Measurements from ENCODE around the gene ODC1. TPM values are rescaled to one million over a fixed set of nuclear protein-coding genes. Genes with fewer than 3 reads are reported as not detected.
A peak's percentile ranks its signal among the peaks of the same experiment; 100 is the strongest.

Gene ODC1
- polyA plus RNA-seq, 1 of the 3 experiments (the other 2 are of a cell fraction), result 253 TPM

DNA sequence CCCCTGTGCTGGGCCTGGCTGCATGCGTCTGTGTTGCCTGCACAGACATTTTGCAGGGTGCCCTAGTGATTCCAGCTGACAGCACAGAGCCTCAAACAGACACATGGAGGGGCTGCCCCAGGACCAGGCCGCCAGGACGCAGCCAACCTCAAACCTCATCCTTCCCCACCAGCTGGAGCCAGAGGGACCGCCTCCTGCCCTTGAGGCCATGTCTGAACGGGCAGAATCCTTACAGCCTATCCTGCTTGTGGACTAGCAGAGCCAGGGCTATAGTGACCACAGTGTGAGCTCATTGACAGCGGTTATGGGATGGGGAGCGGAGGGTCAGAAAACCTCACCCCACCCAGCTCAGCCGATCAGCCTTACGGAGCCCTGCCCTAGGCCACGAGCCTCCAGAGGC, 22.4 kb downstream of the ODC1 start:
- WGBS (ENCODE audit: low lambda C conversion rate), result 96% methylated on average over 9 of the region's 10 CpGs
- Histone ChIP-seq H3K9me2 (no peaks in the 10 kb centered on the region), H3K4me1 (ENCODE audit: control insufficient read depth in 1 of 2, insufficient read depth in 2 of 2, low read depth in 1 of 2, low read length in 1 of 2) (peaks cover 0 to 3% of the 10 kb centered on the region in 2 experiments; a peak in 1 of 4 replicates), H4K20me1 (ENCODE audit: insufficient read depth) (no peaks in the 10 kb centered on the region), H3K36me3 (replicated peaks in 1 of 2; ENCODE audit: control insufficient read depth in 1 of 2, insufficient read depth in 2 of 2, low read length in 1 of 2) (peaks cover 0 to 16% of the 10 kb centered on the region in 2 experiments), H3K9me3 (no peaks in the 10 kb centered on the region), H3K4me3 (ENCODE audit: low read depth in 2 of 2, low read length in 1 of 2) (no peak overlapping the region), H3K9ac (no peak overlapping the region), H3K27me3 (ENCODE audit: insufficient read depth) (no peaks in the 10 kb centered on the region), H3F3A (replicated peaks; ENCODE audit: insufficient read depth) (no peaks in the 10 kb centered on the region), H3K27ac (ENCODE audit: low read depth in 2 of 2, low read length in 1 of 2) (no peak overlapping the region; a peak in 1 of 4 replicates), H3K4me2 (no peak overlapping the region), H2AFZ (ENCODE audit: low read depth) (no peak overlapping the region), H3K79me2 (ENCODE audit: insufficient read depth) (no peaks in the 10 kb centered on the region)
- no peak for TF ChIP-seq TCF12 (IDR thresholded peaks at IDR 0.05)
- TF ChIP-seq, protein P1, sequence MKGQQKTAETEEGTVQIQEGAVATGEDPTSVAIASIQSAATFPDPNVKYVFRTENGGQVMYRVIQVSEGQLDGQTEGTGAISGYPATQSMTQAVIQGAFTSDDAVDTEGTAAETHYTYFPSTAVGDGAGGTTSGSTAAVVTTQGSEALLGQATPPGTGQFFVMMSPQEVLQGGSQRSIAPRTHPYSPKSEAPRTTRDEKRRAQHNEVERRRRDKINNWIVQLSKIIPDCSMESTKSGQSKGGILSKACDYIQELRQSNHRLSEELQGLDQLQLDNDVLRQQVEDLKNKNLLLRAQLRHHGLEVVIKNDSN (IDR thresholded peaks at IDR 0.05; ENCODE audit: borderline replicate concordance, low read depth), result no peak
- TF ChIP-seq EP300 (IDR thresholded peaks at IDR 0.05; ENCODE audit: borderline replicate concordance in 1 of 2, low read depth in 1 of 2, low read length in 1 of 2), result no peak
- CTCF ChIA-PET, result interaction anchor here (1.1 to 8.3 kb wide), 8 partner anchors 9 to 353 kb away, joined by 3 to 69 read pairs (median 10); no protein-coding TSS in a partner anchor
- POLR2A ChIA-PET, result interaction anchor here (0.7 to 1.2 kb wide), 2 partner anchors 11 to 122 kb away, joined by 3 to 4 read pairs; no protein-coding TSS in a partner anchor
- peak; percentile 43 for DNase-seq

DNA sequence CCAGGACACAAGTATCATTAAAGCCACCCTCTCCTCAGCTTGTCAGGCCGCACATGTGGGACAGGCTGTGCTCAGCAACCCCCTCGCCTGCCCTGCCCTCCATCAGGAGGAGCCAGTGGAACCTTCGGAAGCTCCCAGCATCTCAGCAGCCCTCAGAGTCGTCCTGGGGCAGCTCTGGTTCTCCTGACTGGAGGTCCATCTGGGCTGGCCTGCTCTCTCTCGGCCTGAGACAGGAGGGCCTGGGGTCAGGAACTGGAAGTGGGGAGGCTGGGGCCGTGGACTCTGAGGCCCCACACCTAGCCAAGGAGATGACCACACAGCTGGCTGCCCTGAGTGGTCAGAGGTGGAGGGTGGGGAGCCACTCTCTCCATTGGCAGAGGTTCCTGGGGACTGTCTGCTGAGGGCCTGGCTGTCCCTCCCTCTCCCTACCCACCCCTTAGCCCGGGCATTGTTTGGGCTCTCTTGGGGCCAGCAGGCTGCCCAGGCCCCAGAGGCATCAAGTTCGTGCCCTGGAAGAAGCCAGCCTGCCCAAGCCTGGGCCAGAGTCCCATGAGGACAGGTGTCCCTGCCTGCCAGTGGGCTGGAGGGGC, 23.1 kb downstream of the ODC1 start:
- Histone ChIP-seq H3K9me2 (no peaks in the 10 kb centered on the region), H3K9ac (no peak overlapping the region), H3K36me3 (replicated peaks in 1 of 2; ENCODE audit: control insufficient read depth in 1 of 2, insufficient read depth in 2 of 2, low read length in 1 of 2) (peaks cover 4 to 16% of the 10 kb centered on the region in 2 experiments), H3K9me3 (no peaks in the 10 kb centered on the region), H2AFZ (ENCODE audit: low read depth) (no peak overlapping the region), H3K4me2 (no peak overlapping the region), H3K27ac (ENCODE audit: low read depth in 2 of 2, low read length in 1 of 2) (no peak overlapping the region; a peak in 1 of 4 replicates), H3K4me1 (ENCODE audit: control insufficient read depth in 1 of 2, insufficient read depth in 2 of 2, low read depth in 1 of 2, low read length in 1 of 2) (peaks cover 0 to 3% of the 10 kb centered on the region in 2 experiments; a peak in 1 of 4 replicates), H3F3A (replicated peaks; ENCODE audit: insufficient read depth) (no peaks in the 10 kb centered on the region), H3K27me3 (ENCODE audit: insufficient read depth) (no peaks in the 10 kb centered on the region), H3K79me2 (ENCODE audit: insufficient read depth) (no peaks in the 10 kb centered on the region), H4K20me1 (ENCODE audit: insufficient read depth) (no peaks in the 10 kb centered on the region), H3K4me3 (ENCODE audit: low read depth in 2 of 2, low read length in 1 of 2) (no peak overlapping the region)
- WGBS (ENCODE audit: low lambda C conversion rate), result 94% methylated on average over 5 of the region's 8 CpGs
- no peak for DNase-seq
- no peak for TF ChIP-seq EZH2phosphoT487 (IDR thresholded peaks at IDR 0.05; ENCODE audit: borderline replicate concordance, low read depth)
- no peak for TF ChIP-seq JUND (IDR thresholded peaks at IDR 0.05)
- no peak for TF ChIP-seq YY1 (IDR thresholded peaks at IDR 0.05; ENCODE audit: low read depth)
- no peak for TF ChIP-seq RCOR1 (IDR thresholded peaks at IDR 0.05; ENCODE audit: low read length)
- TF ChIP-seq NFIC (IDR thresholded peaks at IDR 0.05; ENCODE audit: borderline replicate concordance), result no peak
- TF ChIP-seq EP300 (IDR thresholded peaks at IDR 0.05; ENCODE audit: borderline replicate concordance in 1 of 2, low read depth in 1 of 2, low read length in 1 of 2), result no peak
- TF ChIP-seq, protein P2, sequence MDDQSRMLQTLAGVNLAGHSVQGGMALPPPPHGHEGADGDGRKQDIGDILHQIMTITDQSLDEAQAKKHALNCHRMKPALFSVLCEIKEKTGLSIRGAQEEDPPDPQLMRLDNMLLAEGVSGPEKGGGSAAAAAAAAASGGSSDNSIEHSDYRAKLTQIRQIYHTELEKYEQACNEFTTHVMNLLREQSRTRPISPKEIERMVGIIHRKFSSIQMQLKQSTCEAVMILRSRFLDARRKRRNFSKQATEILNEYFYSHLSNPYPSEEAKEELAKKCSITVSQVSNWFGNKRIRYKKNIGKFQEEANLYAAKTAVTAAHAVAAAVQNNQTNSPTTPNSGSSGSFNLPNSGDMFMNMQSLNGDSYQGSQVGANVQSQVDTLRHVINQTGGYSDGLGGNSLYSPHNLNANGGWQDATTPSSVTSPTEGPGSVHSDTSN (IDR thresholded peaks at IDR 0.05), result no peak
- TF ChIP-seq SIN3A (IDR thresholded peaks at IDR 0.05; ENCODE audit: borderline replicate concordance, low read depth, low read length), result no peak
- no peak for TF ChIP-seq NRF1 (IDR thresholded peaks at IDR 0.05; ENCODE audit: low read depth, low read length)
- TF ChIP-seq GABPA (IDR thresholded peaks at IDR 0.05; ENCODE audit: low read depth), result no peak
- TF ChIP-seq, protein P3, sequence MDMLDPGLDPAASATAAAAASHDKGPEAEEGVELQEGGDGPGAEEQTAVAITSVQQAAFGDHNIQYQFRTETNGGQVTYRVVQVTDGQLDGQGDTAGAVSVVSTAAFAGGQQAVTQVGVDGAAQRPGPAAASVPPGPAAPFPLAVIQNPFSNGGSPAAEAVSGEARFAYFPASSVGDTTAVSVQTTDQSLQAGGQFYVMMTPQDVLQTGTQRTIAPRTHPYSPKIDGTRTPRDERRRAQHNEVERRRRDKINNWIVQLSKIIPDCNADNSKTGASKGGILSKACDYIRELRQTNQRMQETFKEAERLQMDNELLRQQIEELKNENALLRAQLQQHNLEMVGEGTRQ (IDR thresholded peaks at IDR 0.05; ENCODE audit: borderline replicate concordance, low read depth, low read length), result no peak
- TF ChIP-seq GATA2 (CRISPR knock-in tag; IDR thresholded peaks at IDR 0.05), result no peak
- TF ChIP-seq, protein P4, sequence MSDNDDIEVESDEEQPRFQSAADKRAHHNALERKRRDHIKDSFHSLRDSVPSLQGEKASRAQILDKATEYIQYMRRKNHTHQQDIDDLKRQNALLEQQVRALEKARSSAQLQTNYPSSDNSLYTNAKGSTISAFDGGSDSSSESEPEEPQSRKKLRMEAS (IDR thresholded peaks at IDR 0.05; ENCODE audit: low read depth), result no peak
- TF ChIP-seq FOSL2 (IDR thresholded peaks at IDR 0.05; ENCODE audit: borderline replicate concordance, low read depth), result no peak
- TF ChIP-seq, protein P5, sequence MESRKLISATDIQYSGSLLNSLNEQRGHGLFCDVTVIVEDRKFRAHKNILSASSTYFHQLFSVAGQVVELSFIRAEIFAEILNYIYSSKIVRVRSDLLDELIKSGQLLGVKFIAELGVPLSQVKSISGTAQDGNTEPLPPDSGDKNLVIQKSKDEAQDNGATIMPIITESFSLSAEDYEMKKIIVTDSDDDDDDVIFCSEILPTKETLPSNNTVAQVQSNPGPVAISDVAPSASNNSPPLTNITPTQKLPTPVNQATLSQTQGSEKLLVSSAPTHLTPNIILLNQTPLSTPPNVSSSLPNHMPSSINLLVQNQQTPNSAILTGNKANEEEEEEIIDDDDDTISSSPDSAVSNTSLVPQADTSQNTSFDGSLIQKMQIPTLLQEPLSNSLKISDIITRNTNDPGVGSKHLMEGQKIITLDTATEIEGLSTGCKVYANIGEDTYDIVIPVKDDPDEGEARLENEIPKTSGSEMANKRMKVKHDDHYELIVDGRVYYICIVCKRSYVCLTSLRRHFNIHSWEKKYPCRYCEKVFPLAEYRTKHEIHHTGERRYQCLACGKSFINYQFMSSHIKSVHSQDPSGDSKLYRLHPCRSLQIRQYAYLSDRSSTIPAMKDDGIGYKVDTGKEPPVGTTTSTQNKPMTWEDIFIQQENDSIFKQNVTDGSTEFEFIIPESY (IDR thresholded peaks at IDR 0.05; ENCODE audit: borderline replicate concordance, low read depth), result no peak
- TF ChIP-seq SMC3 (IDR thresholded peaks at IDR 0.05; ENCODE audit: low read depth, low read length), result no peak
- TF ChIP-seq TEAD4 (IDR thresholded peaks at IDR 0.05; ENCODE audit: borderline replicate concordance, insufficient read depth), result no peak
- TF ChIP-seq RAD21 (IDR thresholded peaks at IDR 0.05; ENCODE audit: low read length), result no peak
- no peak for TF ChIP-seq RXRA (IDR thresholded peaks at IDR 0.05; ENCODE audit: borderline replicate concordance, low read depth)
- TF ChIP-seq MEF2A (IDR thresholded peaks at IDR 0.05; ENCODE audit: borderline replicate concordance, low read depth), result no peak
- ChIA-PET POLR2A (interaction anchor here (0.7 to 1.2 kb wide), 2 partner anchors 10 to 121 kb away, joined by 3 to 4 read pairs; no protein-coding TSS in a partner anchor), CTCF (interaction anchor here (0.7 to 8.3 kb wide), 8 partner anchors 10 to 353 kb away, joined by 3 to 69 read pairs (median 10); no protein-coding TSS in a partner anchor)
